ENCODE data around the gene PDLIM3.

PDLIM3 gene

DNA sequence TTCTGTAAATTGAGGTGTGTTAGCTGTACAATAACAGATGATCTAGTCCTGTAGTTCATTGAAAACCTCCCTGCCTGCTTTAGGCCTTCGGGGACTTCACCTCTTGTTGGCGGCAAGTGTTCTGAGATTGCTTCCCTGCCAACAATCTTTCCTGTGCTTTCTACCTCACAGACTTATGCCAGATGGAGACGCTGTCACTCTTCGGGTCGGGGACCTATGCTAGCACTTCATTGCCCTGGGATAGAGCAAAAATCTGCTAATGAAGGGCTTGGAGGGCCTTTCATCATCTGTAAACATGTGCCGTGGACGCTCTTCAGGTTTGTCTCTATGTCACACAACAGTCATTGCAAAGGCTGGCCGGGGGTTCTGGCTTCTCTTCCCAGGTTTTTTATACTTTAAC, 4.7 kb upstream of the PDLIM3 start:
- Histone ChIP-seq H3K27me3 (peaks cover 78% of the 10 kb centered on the region), H3K36me3 (no peaks in the 10 kb centered on the region), H3K27ac (no peak overlapping the region), H3K4me3 (ENCODE audit: low read depth in 1 of 2, low read length in 1 of 2) (no peak overlapping the region), H3K4me1 (ENCODE audit: control insufficient read depth in 1 of 2, insufficient read depth in 1 of 2, low read depth in 1 of 2, low read length in 1 of 2) (no peaks in the 10 kb centered on the region), H3K9me3 (no peaks in the 10 kb centered on the region)
- no peak for TF ChIP-seq CTCF (IDR thresholded peaks at IDR 0.05)

GRCh38 chr4:185538806-185539205, 3.5 kb upstream of the PDLIM3 start:
- Histone ChIP-seq H3K4me1 (ENCODE audit: control insufficient read depth in 1 of 2, insufficient read depth in 1 of 2, low read depth in 1 of 2, low read length in 1 of 2) (no peaks in the 10 kb centered on the region), H3K27ac (no peak overlapping the region), H3K36me3 (no peaks in the 10 kb centered on the region), H3K4me3 (ENCODE audit: low read depth in 1 of 2, low read length in 1 of 2) (no peak overlapping the region), H3K9me3 (no peaks in the 10 kb centered on the region), H3K27me3 (peaks cover 88% of the 10 kb centered on the region)
- TF ChIP-seq CTCF (IDR thresholded peaks at IDR 0.05) = no peak

DNA sequence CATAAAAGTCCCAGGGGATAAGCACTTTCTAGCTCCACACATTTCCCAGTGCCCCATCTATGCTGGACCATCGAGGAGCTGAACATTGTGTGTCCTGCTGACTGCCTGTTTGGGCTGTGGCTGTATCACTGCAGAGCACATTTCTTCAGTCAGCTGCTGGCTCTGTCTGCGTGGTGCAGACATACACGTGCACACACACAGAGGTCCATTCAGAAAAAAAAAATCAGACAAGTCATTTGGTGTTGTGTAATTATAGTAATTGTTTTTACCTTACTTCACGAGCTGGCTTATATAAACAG, 1.1 kb upstream of the PDLIM3 start:
- Histone ChIP-seq H3K9me3 (no peaks in the 10 kb centered on the region), H3K4me1 (ENCODE audit: control insufficient read depth in 1 of 2, insufficient read depth in 1 of 2, low read depth in 1 of 2, low read length in 1 of 2) (no peaks in the 10 kb centered on the region), H3K4me3 (ENCODE audit: low read depth in 1 of 2, low read length in 1 of 2) (no peak overlapping the region), H3K27ac (no peak overlapping the region), H3K36me3 (no peaks in the 10 kb centered on the region), H3K27me3 (peaks cover 99% of the 10 kb centered on the region)
- TF ChIP-seq CTCF (IDR thresholded peaks at IDR 0.05) = no peak

GRCh38 chr4:185535612-185536410, 504 bp upstream of the PDLIM3 start:
- H3K9me3 ChIP-seq = no peaks in the 10 kb centered on the region
- TF ChIP-seq CTCF (IDR thresholded peaks at IDR 0.05) = no peak
- no peak overlapping the region for H3K27ac ChIP-seq
- no peak overlapping the region for H3K4me3 ChIP-seq (ENCODE audit: low read depth in 1 of 2, low read length in 1 of 2)
- no peaks in the 10 kb centered on the region for H3K36me3 ChIP-seq
- H3K4me1 ChIP-seq (ENCODE audit: control insufficient read depth in 1 of 2, insufficient read depth in 1 of 2, low read depth in 1 of 2, low read length in 1 of 2) = no peaks in the 10 kb centered on the region
- H3K27me3 ChIP-seq = peaks cover 99% of the 10 kb centered on the region

DNA sequence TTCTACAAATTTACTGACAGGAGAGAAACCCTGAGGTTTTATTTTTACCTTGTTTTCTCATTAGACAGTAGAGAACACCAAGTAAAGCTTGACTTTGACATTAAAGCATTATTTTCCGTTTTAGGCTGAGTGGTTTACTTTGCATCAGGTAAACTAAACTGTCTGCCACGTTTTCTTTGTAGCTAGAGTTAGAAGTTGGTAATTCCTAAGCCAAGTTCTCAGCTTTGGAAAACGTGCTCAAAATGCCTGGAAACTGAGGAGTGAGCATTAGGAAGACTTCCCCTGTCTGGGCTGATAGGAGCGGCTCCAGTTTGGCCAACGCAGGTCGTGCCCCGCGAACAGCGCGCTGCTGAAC, 819 bp downstream of the PDLIM3 start:
- TF ChIP-seq CTCF (IDR thresholded peaks at IDR 0.05) = no peak
- Histone ChIP-seq H3K27me3 (peaks cover 100% of the 10 kb centered on the region), H3K27ac (no peak overlapping the region)

More for the DNA sequence above, 819 bp downstream of the PDLIM3 start:
- Histone ChIP-seq H3K4me1 (ENCODE audit: control insufficient read depth in 1 of 2, insufficient read depth in 1 of 2, low read depth in 1 of 2, low read length in 1 of 2) (no peaks in the 10 kb centered on the region), H3K4me3 (ENCODE audit: low read depth in 1 of 2, low read length in 1 of 2) (no peak overlapping the region), H3K9me3 (no peaks in the 10 kb centered on the region), H3K36me3 (no peaks in the 10 kb centered on the region)
